Duodenal mucosa (tissue), 2 donors: ENCODE results near the gene GPAT3.
"Not testable (repeated sequence)": the region's sequence is repeated elsewhere in the genome, so short reads cannot be mapped to it uniquely, and the experiment has no call there.

Experiments used
- H3K27ac ChIP-seq: one replicate; pipeline ENCODE4 v1.7.0; 2013; ENCODE audit warnings: low read depth, low read length
- H3K27me3 ChIP-seq, 2 donors: one replicate each; pipeline ENCODE4 v1.7.0; 2013; ENCODE audit warnings: low read length in 2 of 2, control low read depth in 1 of 2; ENCODE audit not compliant: insufficient read depth in 2 of 2, control insufficient read depth in 1 of 2
- H3K36me3 ChIP-seq, 2 donors: one replicate each; pipeline ENCODE4 v1.7.0; 2013; ENCODE audit warnings: low read length in 2 of 2, control low read depth in 1 of 2; ENCODE audit not compliant: insufficient read depth in 2 of 2, control insufficient read depth in 1 of 2
- H3K4me1 ChIP-seq, 2 donors: one replicate each; pipeline ENCODE4 v1.7.0; 2013; ENCODE audit warnings: low read length in 2 of 2, control low read depth in 1 of 2; ENCODE audit not compliant: insufficient read depth in 2 of 2, control insufficient read depth in 1 of 2
- H3K4me3 ChIP-seq, 2 donors: one replicate each; pipeline ENCODE4 v1.7.0; 2013; ENCODE audit warnings: low read length in 2 of 2, low read depth in 1 of 2
- H3K9ac ChIP-seq, 2 donors: one replicate each; pipeline ENCODE4 v1.7.0; 2013; ENCODE audit warnings: low read length in 2 of 2, low read depth in 1 of 2
- H3K9me3 ChIP-seq, 2 donors: one replicate each; pipeline ENCODE4 v1.7.0; 2013; ENCODE audit warnings: low read length in 2 of 2, control low read depth in 1 of 2; ENCODE audit not compliant: control insufficient read depth in 1 of 2

GPAT3 gene

DNA sequence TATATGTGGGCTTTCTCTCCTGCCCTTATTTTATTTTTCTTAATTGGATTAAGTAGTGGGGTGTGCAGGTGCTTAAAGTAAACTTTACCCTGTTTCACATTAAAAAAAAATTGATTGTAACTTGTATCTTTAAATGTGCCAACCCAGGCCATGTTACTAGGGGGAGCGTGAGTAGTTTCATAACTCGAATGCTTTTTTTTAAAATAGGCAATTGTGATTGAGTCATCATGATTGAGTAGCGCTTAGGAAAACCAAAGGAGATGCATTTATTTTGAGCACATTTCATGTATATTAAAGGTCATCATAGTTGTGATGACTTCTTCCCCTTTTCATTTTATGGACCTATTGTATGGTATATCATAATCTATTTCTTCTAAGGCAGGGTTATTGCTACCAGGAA is 32.2 kb downstream of the GPAT3 start:
- H3K9ac ChIP-seq, result no peak overlapping the region
- no peak overlapping the region for H3K4me3 ChIP-seq
- no peaks in the 10 kb centered on the region for H3K36me3 ChIP-seq
- no peaks in the 10 kb centered on the region for H3K9me3 ChIP-seq
- no peak overlapping the region for H3K27ac ChIP-seq
- no peaks in the 10 kb centered on the region for H3K27me3 ChIP-seq
- H3K4me1 ChIP-seq, result no peaks in the 10 kb centered on the region

GRCh38 chr4:83569429-83569828 is 33.5 kb downstream of the GPAT3 start:
- Histone ChIP-seq H3K36me3 (no peaks in the 10 kb centered on the region), H3K4me3 (no peak overlapping the region), H3K9me3 (no peaks in the 10 kb centered on the region), H3K27ac (no peak overlapping the region), H3K4me1 (peaks cover 10% of the 10 kb centered on the region in 2 donors), H3K27me3 (no peaks in the 10 kb centered on the region), H3K9ac (no peak overlapping the region)

DNA sequence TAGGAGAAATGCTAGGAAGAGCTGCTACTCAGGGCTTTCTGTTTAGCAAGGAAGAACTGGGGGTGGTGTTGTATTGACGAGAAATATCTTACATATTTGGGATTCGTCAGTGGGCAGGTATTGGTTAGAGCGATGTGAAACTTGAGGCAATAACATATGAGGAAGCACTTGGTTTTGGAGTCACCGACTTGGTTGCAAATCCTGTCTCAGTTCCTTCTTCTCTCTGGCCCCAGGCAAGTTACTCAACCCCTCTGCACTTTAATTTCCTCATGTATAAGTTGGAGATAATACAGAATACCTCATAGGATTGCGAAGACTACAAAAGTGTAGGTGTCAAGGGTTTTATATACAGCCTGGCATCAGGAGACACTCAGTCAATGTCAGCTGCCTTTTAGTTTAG is 34.1 kb downstream of the GPAT3 start:
- no peak overlapping the region for H3K4me3 ChIP-seq
- H3K36me3 ChIP-seq, result no peaks in the 10 kb centered on the region
- H3K4me1 ChIP-seq, result peaks cover 10% of the 10 kb centered on the region in 2 donors
- H3K27me3 ChIP-seq, result no peaks in the 10 kb centered on the region
- H3K9me3 ChIP-seq, result no peaks in the 10 kb centered on the region
- no peak overlapping the region for H3K27ac ChIP-seq
- H3K9ac ChIP-seq, result no peak overlapping the region

DNA sequence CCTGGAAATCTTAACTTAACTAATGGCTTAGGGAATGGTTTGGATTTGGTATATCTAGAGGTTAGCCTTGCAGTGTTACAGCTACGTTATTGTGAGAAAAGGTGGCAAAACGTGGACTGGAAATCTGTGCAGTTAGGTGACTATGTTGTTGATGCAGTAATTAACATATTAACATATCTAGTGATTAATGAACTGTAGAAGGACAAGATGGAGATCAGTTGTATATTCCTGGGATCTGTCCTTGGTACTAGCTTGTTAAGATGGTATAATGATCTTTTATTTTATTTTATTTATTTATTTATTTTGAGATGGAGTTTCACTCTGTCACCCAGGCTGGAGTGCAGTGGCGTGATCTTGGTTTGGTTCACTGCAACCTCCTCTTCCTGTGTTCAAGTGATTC is 36.9 kb downstream of the GPAT3 start:
- Histone ChIP-seq H3K27me3 (no peaks in the 10 kb centered on the region), H3K4me3 (no peak overlapping the region), H3K9me3 (no peaks in the 10 kb centered on the region), H3K4me1 (peaks cover 10% of the 10 kb centered on the region in 2 donors), H3K9ac (no peak overlapping the region), H3K27ac (no peak overlapping the region), H3K36me3 (no peaks in the 10 kb centered on the region)

GRCh38 chr4:83574247-83574646 is 38.3 kb downstream of the GPAT3 start:
- H3K36me3 ChIP-seq, result no peaks in the 10 kb centered on the region

DNA sequence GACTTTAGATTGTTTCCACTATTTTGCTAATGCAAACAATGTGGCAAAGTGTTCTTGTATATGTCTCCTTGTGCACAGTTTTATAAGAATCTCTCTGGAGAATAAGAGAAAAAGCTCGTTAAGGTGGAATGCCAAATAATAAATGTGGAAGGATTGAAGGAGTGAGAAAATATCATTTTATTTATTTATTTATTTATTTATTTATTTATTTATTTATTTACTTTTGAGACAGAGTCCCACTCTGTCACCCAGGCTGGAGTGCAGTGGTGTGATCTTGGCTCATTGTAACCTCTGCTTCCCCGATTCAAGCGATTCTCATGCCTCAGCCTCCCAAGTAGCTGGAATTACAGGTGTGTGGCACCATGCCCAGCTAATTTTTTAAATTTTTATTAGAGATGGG is 40.3 kb downstream of the GPAT3 start:
- peaks cover 11 to 12% of the 10 kb centered on the region in 2 donors for H3K4me1 ChIP-seq
- H3K36me3 ChIP-seq, H3K9ac ChIP-seq, H3K4me3 ChIP-seq, H3K27ac ChIP-seq, H3K9me3 ChIP-seq, H3K27me3 ChIP-seq: not testable (repeated sequence)

More at GRCh38 chr4:83574247-83574646, 38.3 kb downstream of the GPAT3 start:
- no peak overlapping the region for H3K4me3 ChIP-seq
- H3K9me3 ChIP-seq, result no peaks in the 10 kb centered on the region
- H3K27me3 ChIP-seq, result no peaks in the 10 kb centered on the region
- H3K4me1 ChIP-seq, result peaks cover 10% of the 10 kb centered on the region in 2 donors
- H3K27ac ChIP-seq, result no peak overlapping the region
- H3K9ac ChIP-seq, result no peak overlapping the region

DNA sequence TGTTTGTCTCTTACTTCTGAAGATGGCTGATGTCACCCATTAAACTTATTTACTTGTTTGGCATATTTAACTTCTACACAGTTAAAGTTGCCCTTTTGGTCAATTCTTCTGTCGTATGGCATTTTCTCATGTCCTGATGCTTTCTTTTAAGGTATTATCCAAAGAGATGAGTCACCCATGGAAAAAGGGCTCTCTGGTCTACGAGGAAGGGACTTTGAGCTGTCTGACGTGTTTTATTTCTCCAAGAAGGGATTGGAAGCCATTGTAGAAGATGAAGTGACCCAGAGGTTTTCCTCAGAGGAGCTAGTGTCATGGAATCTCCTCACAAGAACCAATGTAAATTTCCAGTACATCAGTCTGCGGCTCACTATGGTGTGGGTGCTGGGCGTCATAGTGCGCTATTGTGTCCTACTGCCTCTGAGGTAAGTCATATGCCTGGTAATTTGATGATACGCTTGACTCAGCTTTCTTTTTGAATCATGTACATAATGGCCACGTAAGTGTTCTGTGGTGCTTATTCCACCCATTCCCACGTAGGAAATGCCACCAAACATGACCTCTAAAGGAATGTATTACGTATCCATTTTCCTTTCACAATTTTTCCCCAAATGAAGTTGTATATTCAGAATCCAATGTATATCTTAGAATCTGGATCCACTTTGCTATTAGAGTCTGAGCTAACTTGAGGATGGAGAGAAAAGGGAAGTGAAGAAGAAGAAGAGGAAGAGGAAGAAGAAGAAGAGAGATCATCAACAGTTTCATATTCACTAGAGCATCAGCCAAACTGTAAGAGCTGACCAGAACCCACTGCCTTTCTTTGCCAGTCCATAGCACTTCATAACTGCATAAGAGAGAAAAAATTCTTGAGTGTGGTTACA is 45.7 kb downstream of the GPAT3 start:
- H3K4me3 ChIP-seq, result no peak overlapping the region
- no peak overlapping the region for H3K9ac ChIP-seq
- H3K9me3 ChIP-seq, result no peaks in the 10 kb centered on the region
- no peak overlapping the region for H3K27ac ChIP-seq
- no peaks in the 10 kb centered on the region for H3K36me3 ChIP-seq
- H3K27me3 ChIP-seq, result no peaks in the 10 kb centered on the region
- H3K4me1 ChIP-seq, result peaks cover 18 to 19% of the 10 kb centered on the region in 2 donors

DNA sequence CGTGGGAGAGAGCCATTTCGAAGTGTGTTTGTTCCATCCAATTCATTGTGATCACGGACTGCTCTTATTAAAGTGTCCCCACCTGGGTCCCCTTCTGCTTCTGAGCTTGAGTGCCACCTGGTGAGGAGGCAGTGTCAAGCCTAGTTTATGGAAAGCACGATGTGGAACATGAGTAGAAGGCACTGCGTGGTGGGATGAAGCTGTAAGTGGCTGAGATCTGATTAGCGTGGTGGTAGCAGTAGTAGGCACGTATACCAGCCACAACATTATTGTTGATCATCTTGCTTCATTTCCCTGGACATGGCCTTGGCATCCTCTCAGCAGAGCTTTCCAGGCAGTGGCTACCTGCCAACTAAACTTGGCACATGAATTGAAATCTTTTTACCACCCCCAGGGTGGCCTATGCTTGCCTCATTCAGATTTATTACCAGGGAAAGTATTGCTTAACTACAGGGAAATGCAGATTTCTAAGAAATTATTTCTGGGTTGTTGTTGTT is 46.4 kb downstream of the GPAT3 start:
- no peaks in the 10 kb centered on the region for H3K9me3 ChIP-seq
- no peaks in the 10 kb centered on the region for H3K27me3 ChIP-seq
- H3K36me3 ChIP-seq, result no peaks in the 10 kb centered on the region
- H3K4me3 ChIP-seq, result no peak overlapping the region
- H3K27ac ChIP-seq, result no peak overlapping the region
- peaks cover 18 to 19% of the 10 kb centered on the region in 2 donors for H3K4me1 ChIP-seq
- no peak overlapping the region for H3K9ac ChIP-seq

DNA sequence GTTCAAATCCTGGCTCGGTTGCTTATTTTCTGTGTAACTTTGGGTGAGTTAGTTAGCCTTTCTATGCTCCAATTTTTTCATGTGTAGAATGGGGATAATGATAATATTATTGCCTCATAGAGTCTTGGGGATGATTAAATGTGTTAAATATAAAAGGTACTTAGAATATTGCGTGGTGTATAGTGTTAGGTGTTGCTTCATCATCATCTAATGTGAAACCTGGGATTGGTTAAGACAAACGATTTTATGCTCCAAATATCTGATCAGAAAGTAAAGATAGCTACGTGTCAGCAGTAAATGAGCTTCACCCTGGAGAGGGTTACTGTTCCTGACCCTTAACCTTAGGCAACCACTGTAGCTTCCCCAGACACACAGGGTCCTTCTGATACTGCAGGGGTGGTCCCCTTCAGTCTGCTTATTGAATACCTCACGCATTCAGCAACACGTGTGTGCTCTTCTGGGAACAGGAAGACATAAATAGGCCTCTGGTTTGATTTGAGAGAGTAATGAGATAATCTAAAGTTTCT is 50.1 kb downstream of the GPAT3 start:
- H3K27me3 ChIP-seq, result no peaks in the 10 kb centered on the region
- H3K36me3 ChIP-seq, result peaks cover 0 to 10% of the 10 kb centered on the region in 2 donors
- peaks cover 18 to 19% of the 10 kb centered on the region in 2 donors for H3K4me1 ChIP-seq
- H3K27ac ChIP-seq, result no peak overlapping the region
- H3K4me3 ChIP-seq, result no peak overlapping the region
- H3K9me3 ChIP-seq, result no peaks in the 10 kb centered on the region
- H3K9ac ChIP-seq, result no peak overlapping the region

DNA sequence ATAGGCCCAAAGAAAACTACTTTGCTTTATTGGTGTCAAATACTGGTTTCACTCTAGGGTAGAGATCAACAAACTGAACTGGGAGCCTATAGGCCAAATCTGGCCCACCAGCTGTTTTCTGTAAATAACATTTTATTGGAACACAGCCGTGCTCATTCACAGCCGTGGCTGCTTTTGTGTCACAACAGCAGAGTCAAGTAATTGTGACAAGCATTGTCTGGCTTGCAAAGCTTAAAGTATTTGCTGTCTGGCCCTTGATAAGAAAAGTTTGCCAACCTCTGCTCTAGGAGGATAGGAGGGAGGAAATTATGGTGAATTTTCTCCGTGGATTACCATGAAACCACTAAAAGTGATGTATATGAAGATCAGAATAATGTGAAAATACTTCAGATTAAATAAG is 53.4 kb downstream of the GPAT3 start:
- Histone ChIP-seq H3K4me3 (no peak overlapping the region), H3K36me3 (peaks cover 0 to 12% of the 10 kb centered on the region in 2 donors), H3K9ac (no peak overlapping the region), H3K27ac (no peak overlapping the region), H3K27me3 (no peaks in the 10 kb centered on the region), H3K4me1 (no peaks in the 10 kb centered on the region), H3K9me3 (peaks cover 0 to 3% of the 10 kb centered on the region in 2 donors)
